ENCODE results near the gene TUBGCP6. TPM values are rescaled to one million over a fixed set of nuclear protein-coding genes. Genes with fewer than 3 reads are reported as not detected.
A peak's percentile ranks its signal among the peaks of the same experiment; 100 is the strongest.

The TUBGCP6 gene
- total and polyA plus RNA-seq, 4 donors, result 26.5 to 57.8 (median 46.4) TPM

GRCh38 chr22:50218996-50219727, 25.7 kb downstream of the TUBGCP6 start:
- DNase-seq, result peak; percentile 72 to 84 (median 82)
- Histone ChIP-seq H3K27me3 (ENCODE audit: control insufficient read depth in 3 of 3, insufficient read depth in 3 of 3, low read length in 2 of 3) (no peaks in the 10 kb centered on the region), H3K4me1 (ENCODE audit: control insufficient read depth in 5 of 5, insufficient read depth in 5 of 5, low read length in 5 of 5) (peaks cover 0 to 3% (median 0%) of the 10 kb centered on the region in 5 donors), H3K36me3 (ENCODE audit: control insufficient read depth in 4 of 4, insufficient read depth in 4 of 4, low read length in 4 of 4) (peaks cover 16 to 82% (median 38%) of the 10 kb centered on the region in 4 donors), H3K9me3 (ENCODE audit: control insufficient read depth in 4 of 4, insufficient read depth in 3 of 4, low read length in 3 of 4) (no peaks in the 10 kb centered on the region), H3K9ac (ENCODE audit: insufficient read depth in 1 of 2, low read length in 2 of 2) (no peak overlapping the region), H3K4me3 (no peak overlapping the region), H3K27ac (ENCODE audit: low read depth in 1 of 2, low read length in 1 of 2) (no peak overlapping the region)
- WGBS, 2 donors, result 67 to 70% methylated on average over 42 of the region's 42 CpGs
- no peak for TF ChIP-seq CTCF (IDR thresholded peaks at IDR 0.05; ENCODE audit: control extremely low read depth, extremely low read depth)
- peak; percentile 70 for ATAC-seq (ENCODE audit: insufficient read depth, low FRiP score)

DNA sequence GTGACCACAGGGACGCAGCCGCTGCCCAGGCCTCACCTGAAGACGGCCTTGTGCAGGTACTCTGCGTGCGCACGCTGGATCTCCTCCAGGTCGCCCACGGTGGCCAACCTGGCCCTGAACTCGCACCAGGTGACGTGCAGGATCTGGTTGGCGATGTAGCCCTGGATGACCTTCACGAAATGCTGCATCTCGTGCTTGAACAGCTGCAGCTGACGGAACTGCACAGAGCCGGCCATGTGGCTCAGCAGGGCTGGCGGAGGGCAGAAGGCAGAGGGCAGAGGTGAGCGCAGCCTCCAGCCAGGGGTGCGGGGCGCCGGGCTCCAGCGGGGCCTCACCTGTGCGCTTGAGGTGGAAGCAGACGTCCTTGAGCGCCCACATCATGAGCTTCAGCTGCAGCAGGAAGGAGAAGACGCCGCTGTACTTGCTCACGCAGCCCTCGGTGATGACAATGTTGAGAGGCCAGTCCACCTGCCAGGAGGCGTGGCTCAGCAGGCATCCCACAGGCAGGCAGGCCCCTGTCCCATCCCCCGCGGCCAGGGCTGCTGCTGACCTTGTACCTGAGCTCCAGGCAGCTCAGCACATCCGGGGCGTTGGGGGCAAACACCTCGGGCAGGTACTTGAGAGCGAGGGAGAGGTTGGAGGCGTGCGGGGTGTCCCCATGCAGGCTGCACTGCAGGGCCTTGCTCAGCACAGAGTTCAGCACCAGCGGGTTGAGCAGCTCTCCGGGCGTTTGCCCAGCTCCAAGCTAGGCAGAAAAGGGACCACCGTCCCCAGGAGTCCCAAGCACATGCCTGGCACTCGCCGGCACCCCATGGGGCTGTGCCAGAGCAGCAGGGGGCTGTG, 26.4 kb downstream of the TUBGCP6 start:
- DNase-seq (no peak), ATAC-seq (ENCODE audit: insufficient read depth, low FRiP score) (no peak)
- Histone ChIP-seq H3K9me3 (ENCODE audit: control insufficient read depth in 4 of 4, insufficient read depth in 3 of 4, low read length in 3 of 4) (no peaks in the 10 kb centered on the region), H3K27ac (ENCODE audit: low read depth in 1 of 2, low read length in 1 of 2) (no peak overlapping the region), H3K36me3 (ENCODE audit: control insufficient read depth in 4 of 4, insufficient read depth in 4 of 4, low read length in 4 of 4) (peaks cover 14 to 80% (median 38%) of the 10 kb centered on the region in 4 donors), H3K9ac (ENCODE audit: insufficient read depth in 1 of 2, low read length in 2 of 2) (no peak overlapping the region), H3K27me3 (ENCODE audit: control insufficient read depth in 3 of 3, insufficient read depth in 3 of 3, low read length in 2 of 3) (no peaks in the 10 kb centered on the region), H3K4me1 (ENCODE audit: control insufficient read depth in 5 of 5, insufficient read depth in 5 of 5, low read length in 5 of 5) (peaks cover 0 to 3% (median 0%) of the 10 kb centered on the region in 5 donors), H3K4me3 (no peak overlapping the region)
- 90 to 92% methylated on average over 42 to 43 of the region's 43 CpGs for WGBS, 2 donors
- no peak for TF ChIP-seq CTCF (IDR thresholded peaks at IDR 0.05; ENCODE audit: control extremely low read depth, extremely low read depth)

DNA sequence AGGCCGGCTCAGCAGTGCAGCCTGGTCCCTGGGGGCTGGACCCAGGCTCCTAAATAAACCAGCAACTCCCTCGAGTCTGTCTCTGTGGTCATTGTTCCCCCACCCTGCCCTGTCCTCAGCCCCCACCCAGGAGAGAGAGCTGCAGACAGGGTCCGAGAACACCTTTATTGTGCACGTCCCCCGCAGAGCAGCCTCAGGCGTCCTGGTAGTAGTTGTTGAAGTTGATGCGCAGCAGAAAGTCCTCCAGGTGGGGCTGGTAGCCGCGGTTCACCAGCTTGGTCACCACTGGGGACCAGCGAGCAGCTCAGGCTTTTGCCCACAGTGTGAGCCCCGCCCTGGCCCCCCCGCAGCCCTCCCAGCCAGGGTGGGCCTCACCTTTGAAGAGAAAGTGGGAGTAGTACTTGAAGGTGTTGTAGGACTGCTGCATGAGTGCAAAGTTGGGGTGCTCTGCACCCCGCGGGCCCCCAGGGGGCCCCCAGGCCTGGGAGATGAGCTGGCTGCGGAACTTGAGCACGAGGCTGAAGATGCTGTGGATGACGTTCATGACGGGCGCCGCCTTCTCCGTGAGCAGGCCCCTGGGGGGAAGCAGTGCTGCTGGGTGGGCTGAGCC, 27.2 kb downstream of the TUBGCP6 start:
- Histone ChIP-seq H3K9ac (ENCODE audit: insufficient read depth in 1 of 2, low read length in 2 of 2) (no peak overlapping the region), H3K36me3 (ENCODE audit: control insufficient read depth in 4 of 4, insufficient read depth in 4 of 4, low read length in 4 of 4) (peaks cover 14 to 77% (median 42%) of the 10 kb centered on the region in 4 donors), H3K9me3 (ENCODE audit: control insufficient read depth in 4 of 4, insufficient read depth in 3 of 4, low read length in 3 of 4) (no peaks in the 10 kb centered on the region), H3K4me1 (ENCODE audit: control insufficient read depth in 5 of 5, insufficient read depth in 5 of 5, low read length in 5 of 5) (peaks cover 0 to 3% (median 0%) of the 10 kb centered on the region in 5 donors), H3K27me3 (ENCODE audit: control insufficient read depth in 3 of 3, insufficient read depth in 3 of 3, low read length in 2 of 3) (no peaks in the 10 kb centered on the region), H3K27ac (ENCODE audit: low read depth in 1 of 2, low read length in 1 of 2) (no peak overlapping the region), H3K4me3 (no peak overlapping the region)
- DNase-seq, result no peak
- no peak for TF ChIP-seq CTCF (IDR thresholded peaks at IDR 0.05; ENCODE audit: control extremely low read depth, extremely low read depth)
- 90% methylated on average over 21 of the region's 21 CpGs for WGBS, 2 donors
- no peak for ATAC-seq (ENCODE audit: insufficient read depth, low FRiP score)

All from lung (tissue), 12 donors.